NB4 (cell line): ENCODE data around the gene GJD3.
A peak's percentile ranks its signal among the peaks of the same experiment; 100 is the strongest.

ENCODE experiments used
- POLR2A ChIP-seq: IDR thresholded peaks from 2 replicates; pipeline ENCODE4 v1.6.1; 2011; ENCODE audit warnings: mild to moderate bottlenecking; ENCODE audit not compliant: insufficient read length; ENCODE audit errors: extremely low read depth
- TF ChIP-seq, protein P1 (sequence below): IDR thresholded peaks from one replicate; pipeline ENCODE4 v1.5.1; 2012; ENCODE audit warnings: low read depth, low read length
- TF ChIP-seq, protein P2 (sequence below): IDR thresholded peaks from 2 replicates; pipeline ENCODE4 v1.6.1; 2011; ENCODE audit warnings: low read depth, low read length

DNA sequence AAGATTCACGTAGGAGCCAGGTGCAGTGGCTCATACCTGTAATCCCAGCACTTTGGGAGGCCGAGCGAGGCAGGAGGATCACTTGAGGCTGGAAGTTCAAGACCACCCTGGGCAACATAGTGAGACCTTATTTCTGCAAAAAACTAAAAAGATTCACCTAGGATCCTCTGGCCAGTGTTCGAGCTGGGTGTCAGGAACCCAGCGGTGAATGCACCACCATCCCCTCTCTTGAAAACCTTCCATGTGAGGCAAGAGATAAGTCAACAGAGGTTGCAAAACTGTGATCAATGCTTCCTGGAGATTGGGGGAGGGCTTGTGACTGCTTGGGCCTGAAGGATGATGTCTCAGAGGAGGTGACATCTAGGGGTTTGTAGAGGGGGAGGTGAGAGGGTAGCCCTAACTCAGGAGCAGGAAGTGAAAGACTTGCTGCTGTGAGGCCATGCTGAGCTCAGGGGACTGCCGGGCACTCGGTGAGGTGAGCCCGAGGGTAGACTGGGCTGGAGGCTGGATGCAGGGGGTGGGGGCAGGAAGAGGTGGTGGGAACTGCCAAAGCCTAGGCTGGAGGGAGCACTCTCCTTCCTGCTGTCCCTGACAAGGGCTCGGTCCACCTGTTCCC lies 11.7 kb downstream of the GJD3 start:
- TF ChIP-seq, protein P1, sequence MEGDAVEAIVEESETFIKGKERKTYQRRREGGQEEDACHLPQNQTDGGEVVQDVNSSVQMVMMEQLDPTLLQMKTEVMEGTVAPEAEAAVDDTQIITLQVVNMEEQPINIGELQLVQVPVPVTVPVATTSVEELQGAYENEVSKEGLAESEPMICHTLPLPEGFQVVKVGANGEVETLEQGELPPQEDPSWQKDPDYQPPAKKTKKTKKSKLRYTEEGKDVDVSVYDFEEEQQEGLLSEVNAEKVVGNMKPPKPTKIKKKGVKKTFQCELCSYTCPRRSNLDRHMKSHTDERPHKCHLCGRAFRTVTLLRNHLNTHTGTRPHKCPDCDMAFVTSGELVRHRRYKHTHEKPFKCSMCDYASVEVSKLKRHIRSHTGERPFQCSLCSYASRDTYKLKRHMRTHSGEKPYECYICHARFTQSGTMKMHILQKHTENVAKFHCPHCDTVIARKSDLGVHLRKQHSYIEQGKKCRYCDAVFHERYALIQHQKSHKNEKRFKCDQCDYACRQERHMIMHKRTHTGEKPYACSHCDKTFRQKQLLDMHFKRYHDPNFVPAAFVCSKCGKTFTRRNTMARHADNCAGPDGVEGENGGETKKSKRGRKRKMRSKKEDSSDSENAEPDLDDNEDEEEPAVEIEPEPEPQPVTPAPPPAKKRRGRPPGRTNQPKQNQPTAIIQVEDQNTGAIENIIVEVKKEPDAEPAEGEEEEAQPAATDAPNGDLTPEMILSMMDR: no peak
- TF ChIP-seq POLR2A: no peak
- TF ChIP-seq, protein P2, sequence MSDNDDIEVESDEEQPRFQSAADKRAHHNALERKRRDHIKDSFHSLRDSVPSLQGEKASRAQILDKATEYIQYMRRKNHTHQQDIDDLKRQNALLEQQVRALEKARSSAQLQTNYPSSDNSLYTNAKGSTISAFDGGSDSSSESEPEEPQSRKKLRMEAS: 0 out of 2 replicates have a peak, but pooled peaks have one; percentile 42
